Mesenchymal stem cell (in vitro differentiated cells and primary cell): ENCODE results near the gene SEC14L3. TPM values are rescaled to one million over a fixed set of nuclear protein-coding genes. Genes with fewer than 3 reads are reported as not detected.
A peak's percentile ranks its signal among the peaks of the same experiment; 100 is the strongest.

ENCODE experiments used
- DNase-seq: peaks from one replicate; pipeline ENCODE4 v3.0.0-alpha.2; 2013
- H2AFZ ChIP-seq: one replicate; pipeline ENCODE4 v1.6.1; 2013; ENCODE audit warnings: low read depth, mild to moderate bottlenecking, control low read depth, inconsistent platforms, low read length, moderate library complexity
- H2AK5ac ChIP-seq: 2 replicates; pipeline ENCODE4 v1.6.1; 2013; ENCODE audit warnings: low read length, moderate library complexity, mild to moderate bottlenecking, inconsistent platforms; ENCODE audit not compliant: severe bottlenecking
- H2BK120ac ChIP-seq: one replicate; pipeline ENCODE4 v1.6.1; 2013; ENCODE audit warnings: low read depth, mild to moderate bottlenecking, inconsistent platforms, low read length, moderate library complexity
- H2BK12ac ChIP-seq, 2 experiments: one replicate each; pipeline ENCODE4 v1.6.1; 2013; ENCODE audit warnings: inconsistent platforms in 2 of 2, low read length in 2 of 2, mild to moderate bottlenecking in 2 of 2, moderate library complexity in 2 of 2, control low read depth in 1 of 2
- H2BK15ac ChIP-seq: one replicate; pipeline ENCODE4 v1.6.1; 2013; ENCODE audit warnings: mild to moderate bottlenecking, low read depth, inconsistent platforms; ENCODE audit not compliant: poor library complexity, severe bottlenecking
- H2BK5ac ChIP-seq: 2 replicates; pipeline ENCODE4 v1.6.1; 2013; ENCODE audit warnings: low read depth, mild to moderate bottlenecking, low read length, control low read depth, inconsistent platforms; ENCODE audit not compliant: poor library complexity, severe bottlenecking
- H3K14ac ChIP-seq, 2 experiments: one replicate each; pipeline ENCODE4 v1.6.1; 2013; ENCODE audit warnings: inconsistent platforms in 2 of 2, low read length in 2 of 2, control low read depth in 1 of 2, mild to moderate bottlenecking in 1 of 2, moderate library complexity in 1 of 2
- H3K18ac ChIP-seq, 2 experiments: one replicate each; pipeline ENCODE4 v1.6.1; 2013; ENCODE audit warnings: inconsistent platforms in 2 of 2, low read length in 2 of 2, control low read depth in 1 of 2, low read depth in 1 of 2, mild to moderate bottlenecking in 1 of 2
- H3K23ac ChIP-seq, 2 experiments: one replicate each; pipeline ENCODE4 v1.6.1; 2013; ENCODE audit warnings: inconsistent platforms in 2 of 2, low read length in 2 of 2, mild to moderate bottlenecking in 2 of 2, moderate library complexity in 2 of 2, control low read depth in 1 of 2
- H3K27ac ChIP-seq: 2 replicates; pipeline ENCODE4 v1.5.1; 2013; ENCODE audit warnings: mild to moderate bottlenecking, moderate library complexity, low read length, control low read depth, inconsistent platforms; ENCODE audit not compliant: poor library complexity, severe bottlenecking
- H3K27me3 ChIP-seq, 2 experiments: 2 replicates each; pipeline versions ENCODE4 v1.6.1 to v1.7.0; 2013; ENCODE audit warnings: low read length in 2 of 2, mild to moderate bottlenecking in 2 of 2, moderate library complexity in 2 of 2, control low read depth in 1 of 2, inconsistent platforms in 1 of 2; ENCODE audit not compliant: control insufficient read depth in 1 of 2, insufficient read depth in 1 of 2
- H3K36me3 ChIP-seq, 2 experiments: 2 replicates each; pipeline versions ENCODE4 v1.6.1 to v1.7.0; 2013; ENCODE audit warnings: low read length in 2 of 2, control low read depth in 1 of 2, inconsistent platforms in 1 of 2, low read depth in 1 of 2, mild to moderate bottlenecking in 1 of 2; ENCODE audit not compliant: insufficient read depth in 2 of 2, control insufficient read depth in 1 of 2
- H3K4ac ChIP-seq, 2 experiments: one replicate each; pipeline ENCODE4 v1.6.1; 2013; ENCODE audit warnings: inconsistent platforms in 2 of 2, low read length in 2 of 2, mild to moderate bottlenecking in 2 of 2, moderate library complexity in 2 of 2, control low read depth in 1 of 2, low read depth in 1 of 2
- H3K4me1 ChIP-seq: 2 replicates; pipeline ENCODE4 v1.6.1; 2013; ENCODE audit warnings: low read depth, low read length, control low read depth; ENCODE audit not compliant: control insufficient read depth, insufficient read depth
- H3K4me2 ChIP-seq: 2 replicates; pipeline ENCODE4 v1.6.1; 2013; ENCODE audit warnings: low read length, mild to moderate bottlenecking, inconsistent platforms; ENCODE audit not compliant: poor library complexity, severe bottlenecking
- H3K4me3 ChIP-seq, 2 experiments: 2 replicates each; pipeline versions ENCODE4 v1.5.1 to v1.7.0; 2013; ENCODE audit warnings: low read length in 2 of 2, mild to moderate bottlenecking in 2 of 2, control low read depth in 1 of 2, low read depth in 1 of 2; ENCODE audit not compliant: insufficient read depth in 1 of 2
- H3K79me1 ChIP-seq: replicated peaks from 2 replicates; pipeline ENCODE4 v1.6.1; 2013; ENCODE audit warnings: mild to moderate bottlenecking, control low read depth, low read length, inconsistent platforms; ENCODE audit not compliant: poor library complexity, severe bottlenecking
- H3K9ac ChIP-seq: 2 replicates; pipeline ENCODE4 v1.7.0; 2013; ENCODE audit warnings: mild to moderate bottlenecking, low read length, moderate library complexity
- H3K9me3 ChIP-seq: 2 replicates; pipeline ENCODE4 v1.7.0; 2013; ENCODE audit warnings: mild to moderate bottlenecking, low read length; ENCODE audit not compliant: control insufficient read depth
- H4K8ac ChIP-seq: one replicate; pipeline ENCODE4 v1.6.1; 2013; ENCODE audit warnings: inconsistent platforms, mild to moderate bottlenecking, low read length, moderate library complexity
- H4K91ac ChIP-seq: one replicate; pipeline ENCODE4 v1.6.1; 2013; ENCODE audit warnings: mild to moderate bottlenecking, low read length, inconsistent platforms
- WGBS: methylation state at CpG from one replicate; pipeline ENCODE4 v1.1.7; 2013; ENCODE audit warnings: mixed read lengths; 5-methylcytosine and 5-hydroxymethylcytosine counted together
- polyA plus RNA-seq, 2 experiments: library from polyadenylated mRNA; stranded (reverse); fragments of 200-250 nt; gene quantifications; one replicate each; pipeline ENCODE4 v1.2.3, GENCODE V29; 2013

SEC14L3 gene
- not detected for polyA plus RNA-seq (2013, experiment 1 of 2)
- not detected for polyA plus RNA-seq (2013, experiment 2 of 2)

DNA sequence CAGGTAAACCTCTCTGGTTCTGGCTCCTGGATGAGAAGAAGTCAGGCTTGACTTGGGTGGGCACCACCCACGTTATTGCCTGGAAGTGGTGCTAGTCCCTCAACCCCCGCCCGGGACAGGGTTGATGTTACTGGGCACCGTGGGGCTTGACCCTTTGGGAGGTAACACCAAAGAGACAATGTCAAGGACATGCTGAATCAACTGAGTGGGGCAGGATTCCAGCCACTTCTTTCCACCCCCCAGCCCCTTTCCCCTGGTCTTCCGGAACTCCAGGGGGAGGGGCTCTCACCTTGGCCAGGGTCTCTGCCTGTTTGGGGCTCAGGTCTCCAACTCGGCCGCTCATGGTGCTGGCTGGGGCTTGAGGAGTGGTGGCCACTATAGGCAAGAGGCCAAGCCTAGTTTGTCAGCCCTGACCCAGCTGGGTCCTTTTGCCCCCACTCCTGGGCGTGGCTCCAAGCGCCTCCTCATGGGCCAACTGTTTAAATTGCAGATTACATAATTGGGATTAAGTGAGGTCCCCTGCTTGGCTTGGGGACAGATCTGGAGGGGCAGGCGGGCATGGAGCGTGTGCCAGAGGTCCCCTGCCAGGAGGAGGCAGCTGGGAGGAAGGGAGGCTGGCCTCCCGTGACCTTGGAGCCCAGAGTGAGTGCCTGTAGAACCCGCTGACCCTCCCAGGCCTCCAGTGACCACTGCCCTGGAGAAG lies at the start of gene SEC14L3:
Gene SEC14L3, minus strand, starts transcription at position 402 of the 703 bp plus-strand sequence. Its CDS starts 59 bp downstream, at position 343.
- Histone ChIP-seq H2AK5ac (no peak within 1 kb of the TSS), H4K8ac (no peak within 1 kb of the TSS), H2BK12ac (no peak within 1 kb of the TSS), H2BK15ac (no peak within 1 kb of the TSS), H3K23ac (no peak within 1 kb of the TSS), H3K4ac (no peak within 1 kb of the TSS), H2AFZ (no peak within 1 kb of the TSS), H2BK5ac (no peak within 1 kb of the TSS), H3K4me2 (no peak within 1 kb of the TSS), H3K4me3 (no peak within 1 kb of the TSS), H3K27ac (no peak within 1 kb of the TSS), H3K14ac (no peak within 1 kb of the TSS), H3K9me3 (no peaks in the 10 kb centered on the region), H4K91ac (no peak within 1 kb of the TSS), H3K79me1 (no peaks in the 10 kb centered on the region), H3K4me1 (no peaks in the 10 kb centered on the region), H3K18ac (no peak within 1 kb of the TSS), H3K9ac (no peak within 1 kb of the TSS), H3K36me3 (no peaks in the 10 kb centered on the region), H3K27me3 (peaks cover 68 to 71% of the 10 kb centered on the region in 2 experiments), H2BK120ac (no peak within 1 kb of the TSS)
- WGBS = 74% methylated on average over 13 of the region's 13 CpGs
- DNase-seq = no peak

GRCh38 chr22:30519842-30520425 lies 48.1 kb upstream of the SEC14L3 start:
- no peak overlapping the region for H3K9ac ChIP-seq
- DNase-seq = no peak
- H3K27ac ChIP-seq = no peak overlapping the region
- no peaks in the 10 kb centered on the region for H3K4me1 ChIP-seq
- H3K79me1 ChIP-seq = no peaks in the 10 kb centered on the region
- H2AFZ ChIP-seq = no peak overlapping the region
- H3K23ac ChIP-seq = peak overlapping the region in 1 of 2 experiments; percentile 31
- H3K4ac ChIP-seq = no peak overlapping the region
- no peak overlapping the region for H4K8ac ChIP-seq
- H3K9me3 ChIP-seq = no peaks in the 10 kb centered on the region
- H2BK15ac ChIP-seq = no peak overlapping the region
- peaks cover 0 to 4% of the 10 kb centered on the region in 2 experiments for H3K36me3 ChIP-seq
- H3K14ac ChIP-seq = no peak overlapping the region
- no peak overlapping the region for H2BK12ac ChIP-seq
- no peak overlapping the region for H2BK120ac ChIP-seq
- no peak overlapping the region for H4K91ac ChIP-seq
- peaks cover 10 to 74% of the 10 kb centered on the region in 2 experiments for H3K27me3 ChIP-seq
- no peak overlapping the region for H3K4me2 ChIP-seq
- H3K18ac ChIP-seq = no peak overlapping the region
- H3K4me3 ChIP-seq = no peak overlapping the region
- H2BK5ac ChIP-seq = no peak overlapping the region
- 90% methylated on average over 6 of the region's 7 CpGs for WGBS
- no peak overlapping the region for H2AK5ac ChIP-seq

DNA sequence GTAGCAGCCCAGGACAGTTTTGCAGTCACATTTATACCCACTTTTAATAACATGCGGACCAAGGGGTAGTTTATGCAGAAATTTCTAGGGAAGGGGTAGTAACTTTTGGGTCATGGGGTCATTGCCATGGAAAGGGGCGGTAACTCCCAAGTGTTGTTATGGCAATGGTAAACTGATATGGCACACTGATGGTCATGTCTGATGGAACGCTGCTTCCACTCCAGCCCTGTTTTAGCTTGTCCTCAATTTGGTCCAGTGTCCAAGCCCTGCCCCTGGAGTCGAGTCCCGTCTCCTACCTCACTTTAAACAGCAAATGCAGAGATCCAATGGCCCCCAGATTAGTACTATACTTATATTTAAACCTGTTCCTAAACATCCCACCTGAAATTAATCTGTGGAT lies 44.9 kb upstream of the SEC14L3 start:
- Histone ChIP-seq H3K9me3 (peaks cover 7% of the 10 kb centered on the region), H3K4me3 (no peak overlapping the region), H3K27me3 (peaks cover 10 to 57% of the 10 kb centered on the region in 2 experiments), H3K4ac (no peak overlapping the region), H3K27ac (no peak overlapping the region), H3K36me3 (no peaks in the 10 kb centered on the region), H3K79me1 (no peaks in the 10 kb centered on the region), H2BK15ac (no peak overlapping the region), H3K18ac (no peak overlapping the region), H4K91ac (no peak overlapping the region), H3K9ac (no peak overlapping the region), H4K8ac (no peak overlapping the region), H2BK12ac (no peak overlapping the region), H3K4me2 (no peak overlapping the region), H2BK120ac (no peak overlapping the region), H2AK5ac (no peak overlapping the region), H2BK5ac (no peak overlapping the region), H2AFZ (no peak overlapping the region), H3K4me1 (no peaks in the 10 kb centered on the region), H3K23ac (no peak overlapping the region), H3K14ac (no peak overlapping the region)
- 77% methylated on average over 5 of the region's 5 CpGs for WGBS
- DNase-seq = no peak

- H3K4me2 ChIP-seq = no peak overlapping the region
- no peaks in the 10 kb centered on the region for H3K79me1 ChIP-seq
- DNase-seq = no peak
- no peak overlapping the region for H2BK12ac ChIP-seq
- H3K9ac ChIP-seq = no peak overlapping the region
- no peak overlapping the region for H4K91ac ChIP-seq
- H3K4me3 ChIP-seq = no peak overlapping the region
- H3K27ac ChIP-seq = no peak overlapping the region
- no peak overlapping the region for H2BK15ac ChIP-seq
- peaks cover 9 to 53% of the 10 kb centered on the region in 2 experiments for H3K27me3 ChIP-seq
- H3K4me1 ChIP-seq = no peaks in the 10 kb centered on the region
- no peaks in the 10 kb centered on the region for H3K36me3 ChIP-seq
- H2BK120ac ChIP-seq = no peak overlapping the region
- WGBS = 90% methylated on average over 4 of the region's 6 CpGs
- no peak overlapping the region for H2AFZ ChIP-seq
- no peak overlapping the region for H4K8ac ChIP-seq
- H3K18ac ChIP-seq = no peak overlapping the region
- no peak overlapping the region for H2BK5ac ChIP-seq
- H3K23ac ChIP-seq = no peak overlapping the region
- no peak overlapping the region for H2AK5ac ChIP-seq
- no peak overlapping the region for H3K4ac ChIP-seq
- H3K14ac ChIP-seq = no peak overlapping the region
- peaks cover 7% of the 10 kb centered on the region for H3K9me3 ChIP-seq
Observed at GRCh38 chr22:30516273-30516672, 44.5 kb upstream of the SEC14L3 start.
